GM12891 (cell line): ENCODE data around the gene ARMH3.

Experiments used
- PAX5 ChIP-seq: IDR thresholded peaks from 2 replicates; pipeline ENCODE4 v1.6.1; 2011; ENCODE audit warnings: low read length, moderate library complexity, mild to moderate bottlenecking; ENCODE audit not compliant: insufficient read depth, severe bottlenecking
- POLR2A ChIP-seq: IDR thresholded peaks from 2 replicates; pipeline ENCODE4 v1.6.1; 2011; ENCODE audit warnings: low read depth, low read length, control low read depth
- POLR2AphosphoS5 ChIP-seq: IDR thresholded peaks from 2 replicates; pipeline ENCODE4 v1.6.1; 2011; ENCODE audit warnings: low read depth, low read length, control low read depth
- SPI1 ChIP-seq: IDR thresholded peaks from 2 replicates; pipeline ENCODE4 v1.6.1; 2011; ENCODE audit warnings: low read depth, low read length, control low read depth
- TAF1 ChIP-seq: IDR thresholded peaks from 2 replicates; pipeline ENCODE4 v1.6.1; 2011; ENCODE audit warnings: low read depth, low read length, control low read depth

DNA sequence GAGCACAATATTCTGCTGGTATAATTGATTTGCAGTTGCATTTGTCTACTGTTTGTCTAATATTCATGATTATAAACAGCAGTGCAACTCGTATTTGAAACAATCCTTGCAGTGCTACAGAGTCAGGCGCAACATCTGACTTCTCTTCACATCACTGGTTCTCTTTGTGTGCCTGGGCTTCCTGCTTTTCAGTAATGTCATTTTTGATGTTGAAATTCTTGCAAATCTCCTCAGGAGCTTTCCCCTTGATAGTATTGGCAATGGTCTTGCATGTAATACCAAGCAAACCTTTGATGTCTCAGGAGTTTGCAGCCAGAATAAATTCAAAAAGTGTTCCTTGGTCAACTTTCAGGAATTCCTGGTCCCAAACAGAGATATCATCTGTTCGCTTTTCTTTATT lies 29.4 kb upstream of the ARMH3 start:
- no peak for TF ChIP-seq POLR2A
- TF ChIP-seq POLR2AphosphoS5: no peak
- TF ChIP-seq TAF1: no peak
- TF ChIP-seq PAX5: no peak
- TF ChIP-seq SPI1: no peak
